ENCODE data around the gene SOBP. TPM values are rescaled to one million over a fixed set of nuclear protein-coding genes. Genes with fewer than 3 reads are reported as not detected.
A peak's percentile ranks its signal among the peaks of the same experiment; 100 is the strongest.

SOBP gene
- total RNA-seq, 1 donor from 2014 or later: 6.8 TPM

GRCh38 chr6:107634324-107635056 lies 144.6 kb downstream of the SOBP start:
- no peaks in the 10 kb centered on the region for H3K36me3 ChIP-seq
- H3K9me3 ChIP-seq: no peaks in the 10 kb centered on the region
- ATAC-seq (peak; percentile 59), DNase-seq (no peak)
- peaks cover 10% of the 10 kb centered on the region for H3K27me3 ChIP-seq
- no peaks in the 10 kb centered on the region for H3K4me1 ChIP-seq
- H3K27ac ChIP-seq: no peak overlapping the region
- TF ChIP-seq CTCF (IDR thresholded peaks at IDR 0.05): no peak
- intact Hi-C loops (cut with DNase I): no loop called here
- no peak overlapping the region for H3K4me3 ChIP-seq

- Histone ChIP-seq H3K4me1 (no peaks in the 10 kb centered on the region), H3K27me3 (peaks cover 10% of the 10 kb centered on the region), H3K27ac (no peak overlapping the region), H3K36me3 (no peaks in the 10 kb centered on the region), H3K4me3 (no peak overlapping the region), H3K9me3 (no peaks in the 10 kb centered on the region)
- intact Hi-C loops (cut with DNase I): no loop called here
- DNase-seq: no peak
- no peak for TF ChIP-seq CTCF (IDR thresholded peaks at IDR 0.05)
- no peak for ATAC-seq
Observed at GRCh38 chr6:107635057-107635515, 145.2 kb downstream of the SOBP start.

- H3K27me3 ChIP-seq: peaks cover 10% of the 10 kb centered on the region
- ATAC-seq: no peak
- H3K36me3 ChIP-seq: no peaks in the 10 kb centered on the region
- H3K9me3 ChIP-seq: no peaks in the 10 kb centered on the region
- no peak for TF ChIP-seq CTCF (IDR thresholded peaks at IDR 0.05)
- peaks cover 1% of the 10 kb centered on the region for H3K4me1 ChIP-seq
- no peak overlapping the region for H3K27ac ChIP-seq
- no peak overlapping the region for H3K4me3 ChIP-seq
- intact Hi-C loops (cut with DNase I): no loop called here
- no peak for DNase-seq
Observed at GRCh38 chr6:107636486-107636885, 146.6 kb downstream of the SOBP start.

GRCh38 chr6:107637316-107638315 lies 147.7 kb downstream of the SOBP start:
- DNase-seq (no peak), ATAC-seq (no peak)
- Histone ChIP-seq H3K27ac (no peak overlapping the region), H3K36me3 (no peaks in the 10 kb centered on the region), H3K4me3 (no peak overlapping the region), H3K4me1 (peaks cover 13% of the 10 kb centered on the region), H3K27me3 (peaks cover 10% of the 10 kb centered on the region), H3K9me3 (no peaks in the 10 kb centered on the region)
- intact Hi-C loops (cut with DNase I): no loop called here
- no peak for TF ChIP-seq CTCF (IDR thresholded peaks at IDR 0.05)

GRCh38 chr6:107638493-107638892 lies 148.6 kb downstream of the SOBP start:
- Histone ChIP-seq H3K36me3 (no peaks in the 10 kb centered on the region), H3K27ac (no peak overlapping the region), H3K9me3 (no peaks in the 10 kb centered on the region), H3K4me1 (peaks cover 13% of the 10 kb centered on the region), H3K4me3 (no peak overlapping the region), H3K27me3 (peaks cover 4% of the 10 kb centered on the region)
- intact Hi-C loops (cut with DNase I): no loop called here
- ATAC-seq (no peak), DNase-seq (no peak)
- no peak for TF ChIP-seq CTCF (IDR thresholded peaks at IDR 0.05)
